HepG2 (cell line): ENCODE measurements around the gene PRRT1B. TPM values are rescaled to one million over a fixed set of nuclear protein-coding genes. Genes with fewer than 3 reads are reported as not detected.

Source experiments
- ATAC-seq: fragments of 200-7000 bp; cut with Tn5 transposase; 3 replicates; pipeline ENCODE4 v1.9.1; 2020; ENCODE audit warnings: mild to moderate bottlenecking, moderate library complexity
- BruUV-seq: library from RNA; stranded (reverse); fragments of 400-500 nt; replicated peaks from 2 replicates; lab custom pipeline; 2021; lab: Mats Ljungman, UMichigan
- CTCF ChIA-PET: fragments of 300-600 bp; formaldehyde crosslinking; extraction: SDS; loops from one replicate; lab custom pipeline; 2021; ENCODE audit warnings: low total read pairs, inconsistent platforms, low intra/inter-chr PET ratio; lab: Yijun Ruan, JAX
- POLR2A ChIA-PET: fragments of 350-600 bp; sonication (Branson Sonifier 250); formaldehyde crosslinking; loops from one replicate; lab custom pipeline; 2020; ENCODE audit warnings: antibody characterized with exemption, inconsistent platforms; lab: Yijun Ruan, JAX
- DNase-seq: peaks from one replicate; pipeline ENCODE4 v3.0.0-alpha.2; 2015; ENCODE audit warnings: low spot score
- FAIRE-seq: peaks from 3 replicates; lab custom pipeline; 2011; peaks lifted over from hg19 to GRCh38; lab: Jason Lieb, UNC
- H2AFZ ChIP-seq: one replicate; pipeline ENCODE4 v1.6.1; 2011; ENCODE audit warnings: low read length, inconsistent platforms
- H3K27ac ChIP-seq: fragments of 300-600 bp; 3 replicates; pipeline ENCODE4 v1.8.0; 2011; ENCODE audit warnings: mixed run types, mild to moderate bottlenecking, mixed read lengths, low read length, inconsistent platforms; ENCODE audit not compliant: insufficient read depth; ENCODE audit errors: extremely low read length
- H3K27me3 ChIP-seq, 2 experiments: fragments of 200-600 bp in 1 of 2; 2 replicates in 1 of 2; 3 replicates in 1 of 2; pipeline versions ENCODE4 v1.6.0 to v1.8.0; 2011; ENCODE audit warnings: low read length in 2 of 2, mild to moderate bottlenecking in 2 of 2, moderate library complexity in 2 of 2, inconsistent platforms in 1 of 2; ENCODE audit not compliant: insufficient read depth in 2 of 2, control insufficient read depth in 1 of 2
- H3K36me3 ChIP-seq, 2 experiments: fragments of 200-600 bp in 1 of 2; replicated peaks in 1 of 2; 2 replicates in 1 of 2; 3 replicates in 1 of 2; pipeline versions ENCODE4 v1.5.1 to v1.8.0; 2011; ENCODE audit warnings: low read length in 2 of 2, inconsistent platforms in 1 of 2; ENCODE audit not compliant: insufficient read depth in 2 of 2, control insufficient read depth in 1 of 2
- H3K4me1 ChIP-seq: 2 replicates; pipeline ENCODE4 v1.5.1; 2012; ENCODE audit warnings: low read length, inconsistent platforms; ENCODE audit not compliant: insufficient read depth
- H3K4me2 ChIP-seq: 2 replicates; pipeline ENCODE4 v1.6.0; 2011; ENCODE audit warnings: low read depth, low read length, inconsistent platforms
- H3K4me3 ChIP-seq, 3 experiments: fragments of 200-600 bp in 1 of 3; sonication (generic), shearing (Covaris generic) in 1 of 3; replicated peaks in 1 of 3; 2 replicates each; pipeline ENCODE4 v1.5.1; 2011 to 2016; ENCODE audit warnings: low read length in 3 of 3, inconsistent platforms in 2 of 3, low read depth in 2 of 3, mild to moderate bottlenecking in 2 of 3, control low read depth in 1 of 3, mixed read lengths in 1 of 3; ENCODE audit not compliant: insufficient read depth in 1 of 3
- H3K79me2 ChIP-seq: one replicate; pipeline ENCODE4 v1.6.1; 2011; ENCODE audit warnings: low read length, inconsistent platforms; ENCODE audit not compliant: insufficient read depth
- H3K9ac ChIP-seq: 2 replicates; pipeline ENCODE4 v1.6.0; 2011; ENCODE audit warnings: mild to moderate bottlenecking, low read depth, low read length, inconsistent platforms; ENCODE audit not compliant: insufficient read depth
- H3K9me3 ChIP-seq: 2 replicates; pipeline ENCODE4 v1.5.1; 2012; ENCODE audit warnings: mild to moderate bottlenecking, low read length
- H4K20me1 ChIP-seq: 2 replicates; pipeline ENCODE4 v1.6.0; 2011; ENCODE audit warnings: inconsistent platforms, mild to moderate bottlenecking, low read length, moderate library complexity; ENCODE audit not compliant: insufficient read depth
- AGO2 ChIP-seq: fragments of 200-400 bp; formaldehyde crosslinking; optimal IDR thresholded peaks from 2 replicates; pipeline ENCODE3; 2017; ENCODE audit warnings: mild to moderate bottlenecking, low read depth, low read length, moderate library complexity
- ERF ChIP-seq: IDR thresholded peaks from 2 replicates; pipeline ENCODE4 v1.6.1; 2018; ENCODE audit warnings: missing biosample characterization, missing genetic modification reagents
- HOXA3 ChIP-seq: sonication (generic); formaldehyde crosslinking; IDR thresholded peaks from 2 replicates; pipeline ENCODE4 v1.5.0; 2020; ENCODE audit warnings: missing genetic modification reagents
- ZBTB44 ChIP-seq: sonication (generic); formaldehyde crosslinking; IDR thresholded peaks from 2 replicates; pipeline ENCODE4 v1.4.0; 2020; ENCODE audit warnings: missing genetic modification reagents
- WGBS: methylation state at CpG from one replicate; pipeline ENCODE4 v1.1.6; 2017; ENCODE audit warnings: low lambda C conversion rate; 5-methylcytosine and 5-hydroxymethylcytosine counted together
- in situ Hi-C: cut with HindIII; loops from 2 replicates; pipeline ENCODE4 v1.10.0; 2017; ENCODE audit warnings: low pct_unique_long_range_greater_than_20kb; ENCODE audit not compliant: extremely low pct_ligation_motif_present
- intact Hi-C: fragments of 100-400 bp; cut with micrococcal nuclease; formaldehyde crosslinking; loops from one replicate; pipeline ENCODE4 v1.10.0; 2022; ENCODE audit not compliant: unreplicated experiment
- polyA plus RNA-seq, 8 experiments: library from polyadenylated mRNA; depleted of rRNA in 3 of 8; stranded (reverse) in 7 of 8; unstranded in 1 of 8; fragments of >200 nt; fragmentation: Illumina TruSeq in 4 of 8; extraction: Trizol in 4 of 8; gene quantifications; 2 replicates each; pipeline versions ENCODE4 v1.2.1 to v1.2.3, GENCODE V29; 2011 to 2016; ENCODE audit warnings: low read depth in 4 of 8, missing spikeins in 1 of 8, mixed read lengths in 1 of 8; ENCODE audit not compliant: insufficient read depth in 1 of 8
- total RNA-seq, 5 experiments: library from RNA; depleted of rRNA; stranded (reverse); fragments of >200 nt; fragmentation: Illumina TruSeq; extraction: Trizol; gene quantifications; 2 replicates each; pipeline ENCODE4 v1.2.3, GENCODE V29; 2016; ENCODE audit warnings: low read depth in 1 of 5

The PRRT1B gene
- total and polyA plus RNA-seq, 2 of the 13 experiments (the other 11 are each of a cell fraction or from before 2014, with no cell fraction given) = not detected

DNA sequence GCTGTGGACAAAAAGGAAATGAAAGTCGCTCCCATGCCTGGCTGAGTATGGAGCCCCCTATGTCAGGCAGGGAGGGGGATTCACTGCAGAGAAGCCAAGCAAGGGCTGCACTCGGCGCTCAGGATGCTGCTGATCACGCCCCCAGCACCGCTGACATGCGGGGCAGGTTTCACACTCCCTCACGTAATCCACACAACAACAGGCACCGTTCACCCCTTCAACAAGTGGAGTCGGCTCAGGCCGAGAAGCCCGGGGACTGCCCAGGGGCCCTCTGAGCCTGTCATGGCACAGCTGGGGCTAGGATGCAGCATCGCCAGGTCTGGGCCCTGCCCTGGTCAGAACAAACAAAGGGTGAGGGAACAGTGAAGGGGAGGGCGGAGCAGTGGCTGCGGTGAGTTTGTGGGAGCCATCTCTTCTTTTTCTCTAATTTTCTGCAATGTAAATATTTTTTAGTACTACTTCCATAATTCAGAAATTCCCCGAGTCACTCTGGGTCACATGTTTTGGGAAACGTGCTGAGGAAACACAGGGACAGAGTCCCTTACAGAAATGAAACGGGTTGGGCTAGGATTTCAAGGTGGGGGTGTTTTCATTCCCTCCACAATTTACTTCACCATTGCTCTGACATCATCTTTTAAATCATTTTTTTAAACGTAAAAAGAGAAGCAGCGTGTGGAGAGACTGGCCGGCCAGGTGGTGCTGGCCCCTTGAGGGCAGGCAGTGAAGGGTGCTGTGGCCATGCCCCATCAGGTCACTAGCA is 49.8 kb downstream of the PRRT1B start (continued):
- TF ChIP-seq ZBTB44 (CRISPR knock-in tag) (no peak), HOXA3 (no peak)
- TF ChIP-seq, all 625 proteins: peak for 0

GRCh38 chr9:131595696-131596429 is 50.5 kb downstream of the PRRT1B start:
- peaks cover 21 to 42% of the 10 kb centered on the region in 2 experiments; a peak in 4 of 5 replicates for H3K36me3 ChIP-seq
- in situ Hi-C loops (loop anchor here (25.0 kb wide), 1 partner anchor 641 kb away; no protein-coding TSS in a partner anchor), intact Hi-C loops (no loop called here)
- no peak overlapping the region for H3K4me3 ChIP-seq
- TF ChIP-seq ERF = no peak
- peak; percentile 21 for TF ChIP-seq AGO2
- H3K4me1 ChIP-seq = peaks cover 14% of the 10 kb centered on the region
- DNase-seq (no peak), ATAC-seq (no peak), FAIRE-seq (no peak)
- H4K20me1 ChIP-seq = no peaks in the 10 kb centered on the region
- WGBS = 88% methylated on average over 18 of the region's 20 CpGs
- no peaks in the 10 kb centered on the region for H3K27me3 ChIP-seq
- H2AFZ ChIP-seq = no peak overlapping the region
- H3K27ac ChIP-seq = no peak overlapping the region
- POLR2A ChIA-PET = no interaction called here
- no peak overlapping the region for H3K9ac ChIP-seq
- no peaks in the 10 kb centered on the region for H3K79me2 ChIP-seq
- H3K9me3 ChIP-seq = no peaks in the 10 kb centered on the region
- no peak overlapping the region for H3K4me2 ChIP-seq
- CTCF ChIA-PET = interaction anchor here (1.8 kb wide), 1 partner anchor 145 kb away, joined by 6 read pairs; the partner anchor contains the start of gene RAPGEF1
- no TSS peak for BruUV-seq
